Spleen (tissue), 7 donors: ENCODE measurements around the gene GSG1L2.

Experiments
- CTCF ChIP-seq, 11 experiments: fragments of 200-600 bp in 7 of 11; fragments of 450-650 bp in 4 of 11; sonication (generic) in 4 of 11; IDR thresholded peaks in 8 of 11; conservative IDR thresholded peaks in 3 of 11; 1 replicate in 7 of 11; 2 replicates in 4 of 11; pipeline versions ENCODE4 v1.4.0 to v1.8.0; 2016 to 2021; ENCODE audit warnings: antibody characterized with exemption in 11 of 11, inconsistent platforms in 4 of 11, mild to moderate bottlenecking in 1 of 11
- POLR2A ChIP-seq, 3 donors: fragments of 450-650 bp; IDR thresholded peaks; one replicate each; pipeline ENCODE4 v1.5.1; 2017; ENCODE audit warnings: antibody characterized with exemption in 3 of 3, mild to moderate bottlenecking in 1 of 3
- donor health status: DM: no; HTN: no; CAD: no; lungs with moderate emphysema.
- donor health status: DM: no; HTN: no; CAD: no.
- donor health status: DM: no; HTN: no; CAD: no.

GRCh38 chr17:9790889-9791876 is 30.7 kb downstream of the GSG1L2 start, which contains the start of gene DHRS7C:
- TF ChIP-seq CTCF (IDR thresholded peaks at IDR 0.05 in 8 of 11, conservative IDR thresholded peaks at IDR 0.05 in 3 of 11) (no peak), POLR2A (IDR thresholded peaks at IDR 0.05) (no peak)
